Activated CD8-positive, alpha-beta memory T cell treated with anti-CD3 and anti-CD28 coated beads for 24 hours (primary cell): ENCODE data around the gene KCNN4.

ENCODE experiments used
- DNase-seq: peaks from one replicate; pipeline ENCODE4 v3.0.0-alpha.2; 2020

KCNN4 gene

DNA sequence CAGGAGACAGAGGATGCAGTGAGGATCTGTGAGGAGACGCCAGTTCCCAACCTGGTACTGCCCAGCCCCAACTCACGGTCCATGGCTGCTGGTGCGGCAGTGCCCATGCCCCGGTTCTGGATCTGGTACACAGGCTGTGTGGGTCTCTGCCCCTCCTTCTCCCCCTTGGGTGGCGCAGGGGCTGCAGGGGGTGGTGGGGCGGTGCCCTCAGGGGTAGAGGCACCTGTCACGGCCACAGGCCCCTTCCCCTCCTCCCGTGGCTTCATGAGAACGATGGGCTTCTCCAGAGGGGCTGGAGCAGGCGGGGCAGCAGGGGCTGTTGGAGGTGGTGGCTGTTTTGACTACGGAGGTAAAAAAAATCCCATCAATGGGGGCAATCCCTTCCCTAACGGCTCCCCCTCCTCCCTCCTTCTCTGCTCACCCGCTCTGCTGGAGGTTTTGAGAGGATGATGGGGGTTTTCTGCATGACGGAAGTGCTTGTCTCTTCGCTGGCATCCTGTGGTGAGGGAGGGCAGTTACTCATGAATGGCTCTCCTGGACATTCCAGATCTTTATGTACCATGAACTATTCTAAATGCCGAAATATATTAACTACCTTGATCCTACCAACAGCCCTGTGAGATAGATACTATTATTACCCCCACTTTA, 33.1 kb downstream of the KCNN4 start:
- DNase-seq, result no peak

- DNase-seq, result no peak
These were observed 37.7 kb downstream of the KCNN4 start for GRCh38 chr19:43743059-43743458.

DNA sequence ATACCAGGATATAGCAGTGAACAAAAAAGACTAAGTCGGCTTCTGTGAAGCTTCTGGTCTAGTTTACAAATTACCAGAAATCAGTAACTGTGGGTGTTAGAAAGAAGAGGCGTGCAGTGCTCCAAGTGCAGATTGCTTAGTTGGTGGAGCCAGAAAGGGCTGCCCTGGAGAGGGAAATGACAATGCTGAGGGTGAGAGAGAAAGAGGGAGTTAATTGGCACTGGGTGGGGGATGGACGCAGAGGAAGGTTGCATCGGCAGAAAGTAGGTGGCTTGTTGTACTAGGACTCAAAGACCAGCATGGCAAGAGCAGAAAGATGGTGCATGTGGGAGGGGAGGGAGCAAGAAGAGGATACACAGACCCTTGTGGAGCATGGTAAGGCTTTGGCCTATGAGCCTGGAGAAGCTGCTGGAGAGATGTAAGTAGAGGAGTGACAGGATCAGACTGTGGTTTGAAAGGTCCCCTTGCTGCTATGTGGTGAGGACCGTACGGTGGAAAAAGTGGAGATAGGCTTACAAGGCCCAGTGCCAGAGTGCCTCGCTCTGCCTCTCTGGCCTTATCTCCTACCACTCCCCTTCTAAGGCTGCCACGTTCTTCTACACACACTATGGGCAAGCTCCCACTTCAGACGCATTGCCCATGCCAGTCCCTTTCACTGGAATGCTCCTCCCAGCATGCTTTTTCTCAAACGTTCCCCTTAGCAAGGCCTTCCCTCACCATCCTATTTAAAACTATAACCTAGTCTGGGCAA, 39.5 kb downstream of the KCNN4 start:
- DNase-seq, result no peak

DNA sequence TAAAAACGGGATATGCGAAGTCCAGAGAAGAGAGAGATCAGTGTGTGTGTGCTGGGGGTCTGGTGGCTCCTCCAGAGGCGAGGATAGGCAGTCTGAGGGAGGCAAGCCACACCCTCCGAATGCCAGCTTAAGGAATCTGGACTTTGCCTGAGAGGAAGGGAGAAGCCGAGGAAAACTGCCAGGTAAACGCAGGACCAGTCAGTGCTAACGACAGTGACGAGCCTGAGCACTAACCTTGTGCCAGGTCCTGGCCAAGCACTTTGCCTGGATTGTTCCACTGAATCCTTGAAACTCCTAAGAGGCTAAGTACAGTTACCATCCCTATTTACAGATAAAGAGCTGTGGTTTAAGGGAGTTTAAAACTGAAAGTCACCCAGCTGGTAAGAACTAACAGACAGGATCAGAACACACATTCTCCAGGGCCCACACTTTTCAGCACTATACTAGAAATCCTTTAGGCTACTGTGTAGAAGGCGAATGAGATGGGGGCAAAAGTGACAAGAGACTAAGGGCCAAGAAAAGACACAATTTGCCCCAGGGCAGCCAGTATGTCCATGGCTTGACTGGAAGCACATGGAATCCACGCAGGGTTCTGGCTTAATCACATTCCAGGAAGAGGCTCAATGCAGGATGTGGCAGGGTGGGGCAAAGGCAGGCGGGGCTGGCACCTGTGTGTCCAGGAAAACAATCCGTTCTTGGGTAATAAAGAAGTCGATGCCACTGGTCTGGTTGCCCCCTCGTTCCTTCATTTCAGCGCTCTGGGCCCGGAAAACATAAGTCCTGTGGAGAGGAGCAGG, 41.1 kb downstream of the KCNN4 start:
- no peak for DNase-seq

GRCh38 chr19:43738780-43739211, 42.0 kb downstream of the KCNN4 start:
- no peak for DNase-seq

- DNase-seq, result no peak
These were observed 44.8 kb downstream of the KCNN4 start for GRCh38 chr19:43735957-43736356.

DNA sequence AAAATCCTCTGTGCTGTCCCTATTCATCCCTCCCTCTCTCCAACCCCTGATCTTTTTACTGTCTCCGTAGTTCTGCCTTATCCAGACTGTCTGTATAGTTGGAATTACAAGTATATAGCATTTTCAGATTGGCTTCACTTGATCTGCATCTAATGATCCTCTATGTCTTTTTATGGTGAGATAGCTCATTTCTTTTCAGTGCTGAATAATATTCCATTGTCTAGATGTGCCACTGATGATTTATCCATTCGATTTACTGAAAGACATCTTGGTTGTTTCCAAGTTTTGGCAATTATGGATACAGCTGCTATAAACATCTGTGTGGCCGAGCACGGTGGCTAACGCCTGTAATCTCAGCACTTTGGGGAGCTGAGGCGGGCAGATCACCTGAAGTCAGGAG, 45.8 kb downstream of the KCNN4 start:
- no peak for DNase-seq

DNA sequence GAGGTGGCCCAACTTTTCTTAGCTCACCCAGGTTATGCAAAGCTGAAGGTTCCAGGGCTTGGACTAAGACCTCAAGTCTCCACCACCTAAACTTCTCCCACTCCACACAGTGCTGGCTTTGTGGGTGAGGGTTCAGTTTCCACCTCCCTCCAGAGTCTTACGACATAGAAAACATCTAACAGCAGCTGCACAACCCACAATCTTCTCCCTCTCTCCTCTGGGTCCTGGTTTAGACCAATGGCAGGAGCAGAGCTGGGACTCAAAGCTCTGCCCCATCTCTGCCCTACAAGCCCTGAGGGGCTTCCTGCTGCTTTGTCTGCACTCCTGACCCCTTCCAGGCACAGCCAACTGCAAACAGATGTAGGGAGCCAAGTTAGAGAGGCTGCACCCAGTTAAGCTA, 48.9 kb downstream of the KCNN4 start:
- DNase-seq, result no peak

DNA sequence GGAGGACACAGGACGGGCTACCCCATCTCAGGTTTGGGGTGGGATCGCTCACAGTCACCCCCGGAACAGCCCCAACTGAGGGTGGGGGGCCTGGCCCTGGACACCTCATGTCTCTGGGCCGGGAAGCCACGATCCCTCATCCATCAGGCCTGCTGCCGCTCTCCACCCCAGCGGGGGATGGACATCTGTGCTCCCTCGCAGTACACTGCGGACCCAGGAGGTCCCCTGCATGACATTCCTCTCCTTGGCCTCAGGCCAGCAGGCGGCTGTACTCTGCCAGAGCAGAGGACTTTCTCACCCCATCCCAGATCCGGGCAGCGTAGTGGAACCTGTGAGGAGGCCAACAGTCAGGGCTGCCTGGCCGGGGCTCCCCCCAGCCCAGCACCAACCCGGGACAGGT, 49.4 kb downstream of the KCNN4 start:
- no peak for DNase-seq

GRCh38 chr19:43729919-43730318, 50.9 kb downstream of the KCNN4 start:
- DNase-seq, result no peak

- no peak for DNase-seq
These were observed 53.2 kb downstream of the KCNN4 start for GRCh38 chr19:43727593-43727853.

GRCh38 chr19:43726736-43727592, 53.8 kb downstream of the KCNN4 start:
- DNase-seq, result no peak

GRCh38 chr19:43725468-43725867, 55.3 kb downstream of the KCNN4 start:
- DNase-seq, result no peak

DNA sequence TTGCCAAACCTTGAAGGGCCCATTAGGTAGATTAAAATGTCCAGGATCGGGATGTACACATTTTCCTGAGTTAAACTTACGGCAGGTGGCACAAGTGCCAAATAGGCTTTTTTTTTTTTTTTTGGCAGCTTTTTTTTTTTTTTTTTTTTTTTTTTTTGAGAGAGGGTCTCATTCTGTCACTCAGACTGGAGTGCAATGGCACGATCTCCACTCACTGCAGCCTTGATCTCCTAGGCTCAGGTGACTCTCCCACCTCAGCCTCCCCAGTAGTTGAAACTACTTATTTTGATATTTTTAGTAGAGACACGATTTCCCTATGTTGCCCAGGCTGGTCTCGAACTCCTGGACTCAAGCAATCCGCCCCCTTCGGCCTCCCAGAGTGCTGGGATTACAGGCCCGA, 55.9 kb downstream of the KCNN4 start:
- no peak for DNase-seq

GRCh38 chr19:43723588-43723987, 57.2 kb downstream of the KCNN4 start:
- DNase-seq, result no peak

DNA sequence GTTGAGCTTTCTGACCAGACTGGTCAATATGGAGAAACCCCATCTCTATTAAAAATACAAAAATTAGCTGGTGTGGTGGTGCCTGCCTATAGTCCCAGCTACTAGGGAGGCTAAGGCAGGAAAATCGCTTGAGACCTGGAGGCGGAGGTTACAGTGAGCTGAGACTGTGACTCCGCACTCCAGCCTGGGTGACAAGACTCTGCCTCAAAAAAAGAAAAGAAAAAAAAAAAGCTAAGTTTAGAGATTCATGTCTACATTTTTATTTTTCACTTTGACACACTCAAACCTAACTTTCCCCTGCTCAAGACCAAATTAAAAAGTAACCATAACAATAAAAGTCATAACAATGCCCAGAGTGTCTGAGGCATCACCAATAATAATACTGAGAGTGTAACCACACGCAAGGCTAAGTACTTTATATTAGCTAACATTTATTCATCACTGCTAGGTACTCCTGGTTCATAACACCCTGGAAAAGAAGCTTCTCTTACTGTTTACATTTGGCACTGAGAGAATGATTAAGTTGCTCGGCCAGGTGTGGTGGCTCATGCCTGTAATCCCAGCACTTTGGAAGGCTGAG, 59.2 kb downstream of the KCNN4 start:
- no peak for DNase-seq

- DNase-seq, result no peak
These were observed 59.8 kb downstream of the KCNN4 start for GRCh38 chr19:43720936-43721335.

DNA sequence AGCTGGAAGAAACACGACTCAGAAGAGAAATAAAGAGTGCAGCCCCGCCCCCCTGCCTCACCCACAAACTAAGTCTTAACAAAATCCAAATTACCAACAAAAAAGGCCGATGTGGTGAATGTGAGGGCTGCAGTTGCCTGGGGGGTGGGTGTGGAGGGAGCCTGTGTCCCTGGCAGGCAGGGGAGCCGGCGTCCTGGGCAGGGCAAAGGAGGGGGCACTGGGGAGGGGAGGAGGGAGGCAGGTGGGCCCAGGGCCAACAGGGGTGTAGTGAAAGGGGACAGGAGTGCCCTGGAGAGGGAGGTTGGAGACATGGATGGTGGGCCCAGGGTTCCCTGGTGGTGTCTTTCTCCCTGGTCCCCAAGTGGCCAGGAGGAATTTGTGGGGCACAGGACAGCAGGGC, 60.9 kb downstream of the KCNN4 start:
- DNase-seq, result no peak

- DNase-seq, result no peak
These were observed 61.4 kb downstream of the KCNN4 start for GRCh38 chr19:43719378-43719868.

GRCh38 chr19:43718627-43719377, 62.0 kb downstream of the KCNN4 start:
- DNase-seq, result no peak
